BLaER1 treated with 17β-estradiol and CSF1 and Interleukin-3, amounts not matched to agents 10 nM and 100 nM (cell line): ENCODE results near the gene GCNT3.
A peak's percentile ranks its signal among the peaks of the same experiment; 100 is the strongest.
"Not testable (repeated sequence)": the region's sequence is repeated elsewhere in the genome, so short reads cannot be mapped to it uniquely, and the experiment has no call there.

Experiments
- H3K27ac ChIP-seq, 11 experiments: shearing (Covaris generic); formaldehyde crosslinking; 2 replicates each; pipeline ENCODE4 v1.8.1; 2022
- H3K27me3 ChIP-seq, 11 experiments: shearing (Covaris generic); formaldehyde crosslinking; 2 replicates each; pipeline ENCODE4 v1.8.1; 2022
- H3K36me3 ChIP-seq, 11 experiments: shearing (Covaris generic); formaldehyde crosslinking; 2 replicates each; pipeline ENCODE4 v1.8.1; 2022
- H3K4me1 ChIP-seq, 10 experiments: shearing (Covaris generic); formaldehyde crosslinking; 2 replicates each; pipeline ENCODE4 v1.8.1; 2022
- H3K4me2 ChIP-seq, 11 experiments: shearing (Covaris generic); formaldehyde crosslinking; 2 replicates each; pipeline ENCODE4 v1.8.1; 2022
- H3K4me3 ChIP-seq, 10 experiments: shearing (Covaris generic); formaldehyde crosslinking; 2 replicates each; pipeline ENCODE4 v1.8.1; 2022
- H3K9ac ChIP-seq, 11 experiments: shearing (Covaris generic); formaldehyde crosslinking; 2 replicates each; pipeline ENCODE4 v1.8.1; 2022
- H3K9me3 ChIP-seq, 11 experiments: shearing (Covaris generic); formaldehyde crosslinking; replicated peaks in 1 of 11; 2 replicates each; pipeline ENCODE4 v1.8.1; 2022
- H4K20me1 ChIP-seq, 11 experiments: shearing (Covaris generic); formaldehyde crosslinking; 2 replicates each; pipeline ENCODE4 v1.8.1; 2022
- Cebpa-rat ChIP-seq, 11 experiments: shearing (Covaris generic); IDR thresholded peaks; 2 replicates each; pipeline ENCODE4 v1.8.1; 2022

GCNT3 gene

GRCh38 chr15:59609730-59610712, 1.6 kb upstream of the GCNT3 start:
- TF ChIP-seq Cebpa-rat (IDR thresholded peaks at IDR 0.05) = no peak
- H3K27me3 ChIP-seq = no peaks in the 10 kb centered on the region
- no peak overlapping the region for H3K9ac ChIP-seq
- no peak overlapping the region for H3K4me2 ChIP-seq
- no peak overlapping the region for H3K4me3 ChIP-seq
- peaks cover 0 to 25% (median 14%) of the 10 kb centered on the region in 11 experiments; a peak in 15 of 22 replicates for H3K9me3 ChIP-seq
- H3K4me1 ChIP-seq = peaks cover 7 to 11% (median 8%) of the 10 kb centered on the region in 10 experiments
- H3K36me3 ChIP-seq = no peaks in the 10 kb centered on the region
- H4K20me1 ChIP-seq = no peaks in the 10 kb centered on the region
- no peak overlapping the region for H3K27ac ChIP-seq

GRCh38 chr15:59614153-59614552, 2.6 kb downstream of the GCNT3 start:
- H3K4me3 ChIP-seq = peak overlapping the region in 2 of 10 experiments; percentile 1 to 34; a peak in 1 of 20 replicates
- 0 out of 22 replicates have a peak overlapping the region, but pooled peaks of 1 of the 11 experiments have one; percentile 79 for H3K27ac ChIP-seq
- peaks cover 4 to 24% (median 17%) of the 10 kb centered on the region in 11 experiments; a peak in 15 of 22 replicates for H3K9me3 ChIP-seq
- H3K9ac ChIP-seq = no peak overlapping the region
- H3K27me3 ChIP-seq = no peaks in the 10 kb centered on the region
- H3K4me1 ChIP-seq = peaks cover 12 to 18% (median 15%) of the 10 kb centered on the region in 10 experiments
- TF ChIP-seq Cebpa-rat (IDR thresholded peaks at IDR 0.05) = peak in 3 of 11 experiments; percentile 15 to 81 (median 22); a peak in 2 of 22 replicates
- peak overlapping the region in 6 of 11 experiments; percentile 65 to 80 (median 72); a peak in 10 of 22 replicates for H3K4me2 ChIP-seq
- H3K36me3 ChIP-seq = no peaks in the 10 kb centered on the region
- H4K20me1 ChIP-seq = no peaks in the 10 kb centered on the region

GRCh38 chr15:59615661-59616060, 4.1 kb downstream of the GCNT3 start:
- no peaks in the 10 kb centered on the region for H4K20me1 ChIP-seq
- TF ChIP-seq Cebpa-rat (IDR thresholded peaks at IDR 0.05) = no peak
- peak overlapping the region in 10 of 11 experiments; percentile 47 to 79 (median 70); a peak in 17 of 22 replicates for H3K27ac ChIP-seq
- H3K4me2 ChIP-seq = peak overlapping the region in 10 of 11 experiments; percentile 36 to 80 (median 70); a peak in 18 of 22 replicates
- H3K9me3 ChIP-seq = peaks cover 4 to 18% (median 16%) of the 10 kb centered on the region in 11 experiments; a peak in 11 of 22 replicates
- peak overlapping the region in 4 of 10 experiments; percentile 20 to 45 (median 28); a peak in 2 of 20 replicates for H3K4me3 ChIP-seq
- H3K9ac ChIP-seq = no peak overlapping the region; a peak in 1 of 22 replicates
- no peaks in the 10 kb centered on the region for H3K27me3 ChIP-seq
- peaks cover 12 to 18% (median 15%) of the 10 kb centered on the region in 10 experiments for H3K4me1 ChIP-seq
- H3K36me3 ChIP-seq = no peaks in the 10 kb centered on the region

GRCh38 chr15:59616379-59616778, 4.8 kb downstream of the GCNT3 start:
- Histone ChIP-seq H3K4me1 (peaks cover 12 to 18% (median 15%) of the 10 kb centered on the region in 10 experiments), H3K4me2 (no peak overlapping the region), H4K20me1 (no peaks in the 10 kb centered on the region), H3K27me3 (no peaks in the 10 kb centered on the region), H3K9me3 (peaks cover 4 to 18% (median 16%) of the 10 kb centered on the region in 11 experiments; a peak in 11 of 22 replicates), H3K4me3 (no peak overlapping the region), H3K27ac (no peak overlapping the region), H3K36me3 (no peaks in the 10 kb centered on the region), H3K9ac (no peak overlapping the region)
- TF ChIP-seq Cebpa-rat (IDR thresholded peaks at IDR 0.05) = no peak

- Histone ChIP-seq H3K36me3 (no peaks in the 10 kb centered on the region), H3K4me1 (peaks cover 8 to 18% (median 15%) of the 10 kb centered on the region in 10 experiments), H3K9me3 (peaks cover 4 to 18% (median 16%) of the 10 kb centered on the region in 11 experiments; a peak in 10 of 22 replicates), H4K20me1 (no peaks in the 10 kb centered on the region), H3K4me3 (no peak overlapping the region), H3K27me3 (no peaks in the 10 kb centered on the region), H3K4me2 (no peak overlapping the region), H3K9ac (no peak overlapping the region), H3K27ac (no peak overlapping the region)
- no peak for TF ChIP-seq Cebpa-rat (IDR thresholded peaks at IDR 0.05)
Measured at GRCh38 chr15:59618406-59618805, 6.8 kb downstream of the GCNT3 start.

- Histone ChIP-seq H3K27me3 (no peaks in the 10 kb centered on the region), H3K9me3 (no peaks in the 10 kb centered on the region), H4K20me1 (no peaks in the 10 kb centered on the region), H3K4me1 (no peaks in the 10 kb centered on the region), H3K9ac (no peak overlapping the region), H3K36me3 (no peaks in the 10 kb centered on the region), H3K4me2 (no peak overlapping the region), H3K4me3 (no peak overlapping the region), H3K27ac (no peak overlapping the region)
- no peak for TF ChIP-seq Cebpa-rat (IDR thresholded peaks at IDR 0.05)
Measured at GRCh38 chr15:59622289-59622688, 10.7 kb downstream of the GCNT3 start.

GRCh38 chr15:59632714-59633113, 21.1 kb downstream of the GCNT3 start:
- Histone ChIP-seq H3K9me3 (no peaks in the 10 kb centered on the region), H3K27ac (no peak overlapping the region), H3K36me3 (peaks cover under 1 to 28% (median 19%) of the 10 kb centered on the region in 11 experiments; a peak in 21 of 22 replicates), H3K4me3 (no peak overlapping the region), H3K4me1 (peaks cover 0 to 15% (median 4%) of the 10 kb centered on the region in 10 experiments; a peak in 9 of 20 replicates), H3K4me2 (no peak overlapping the region), H3K27me3 (no peaks in the 10 kb centered on the region), H3K9ac (no peak overlapping the region), H4K20me1 (no peaks in the 10 kb centered on the region)
- TF ChIP-seq Cebpa-rat (IDR thresholded peaks at IDR 0.05) = no peak

GRCh38 chr15:59636184-59636583, 24.6 kb downstream of the GCNT3 start:
- Histone ChIP-seq H4K20me1 (peaks cover 0 to under 1% (median 0%) of the 10 kb centered on the region in 11 experiments; a peak in 1 of 22 replicates), H3K27me3 (no peaks in the 10 kb centered on the region), H3K36me3 (peaks cover 30 to 63% (median 53%) of the 10 kb centered on the region in 11 experiments), H3K9me3 (no peaks in the 10 kb centered on the region), H3K4me2 (no peak overlapping the region), H3K9ac (no peak overlapping the region), H3K27ac (no peak overlapping the region), H3K4me3 (no peak overlapping the region), H3K4me1 (peaks cover 0 to under 1% (median 0%) of the 10 kb centered on the region in 10 experiments; a peak in 2 of 20 replicates)
- TF ChIP-seq Cebpa-rat (IDR thresholded peaks at IDR 0.05) = no peak

GRCh38 chr15:59637507-59637906, 25.9 kb downstream of the GCNT3 start:
- not testable (repeated sequence) for H3K27ac ChIP-seq, H4K20me1 ChIP-seq, H3K9ac ChIP-seq, H3K9me3 ChIP-seq, H3K4me3 ChIP-seq, H3K4me1 ChIP-seq, H3K27me3 ChIP-seq, H3K4me2 ChIP-seq
- H3K36me3 ChIP-seq = peaks cover 42 to 75% (median 64%) of the 10 kb centered on the region in 11 experiments
